Panc1 (cell line): ENCODE results near the gene GNAQ.

Experiments
- CTCF ChIP-seq: fragments of 450-650 bp; IDR thresholded peaks from 2 replicates; pipeline ENCODE4 v1.5.1; 2017; ENCODE audit warnings: mild to moderate bottlenecking
- POLR2AphosphoS5 ChIP-seq: IDR thresholded peaks from 2 replicates; pipeline ENCODE4 v1.6.1; 2012; ENCODE audit warnings: mild to moderate bottlenecking, low read depth, low read length, moderate library complexity
- REST ChIP-seq, 2 experiments: IDR thresholded peaks; 2 replicates each; pipeline ENCODE4 v1.6.1; 2011 to 2012; ENCODE audit warnings: low read depth in 2 of 2, control low read depth in 1 of 2, low read length in 1 of 2, mild to moderate bottlenecking in 1 of 2, moderate library complexity in 1 of 2; ENCODE audit not compliant: insufficient read depth in 1 of 2
- TCF7L2 ChIP-seq: IDR thresholded peaks from 2 replicates; pipeline ENCODE4 v1.6.1; 2011; ENCODE audit warnings: mild to moderate bottlenecking, low read depth, low read length, inconsistent platforms

GRCh38 chr9:77877976-77878375 is 153.6 kb downstream of the GNAQ start:
- TF ChIP-seq CTCF (no peak), REST (IDR thresholded peaks at IDR 0.05; ENCODE audit: insufficient read depth in 1 of 2, low read depth in 2 of 2, low read length in 1 of 2) (no peak), POLR2AphosphoS5 (no peak), TCF7L2 (no peak)
